NB4 (cell line): ENCODE measurements around the gene HINT2.

Experiments used
- CTCF ChIP-seq: IDR thresholded peaks from one replicate; pipeline ENCODE4 v1.5.1; 2012; ENCODE audit warnings: low read depth, low read length
- MAX ChIP-seq: IDR thresholded peaks from 2 replicates; pipeline ENCODE4 v1.6.1; 2011; ENCODE audit warnings: low read depth, low read length
- MYC ChIP-seq: IDR thresholded peaks from 2 replicates; pipeline ENCODE4 v1.6.1; 2011; ENCODE audit warnings: low read depth, low read length
- POLR2A ChIP-seq: IDR thresholded peaks from 2 replicates; pipeline ENCODE4 v1.6.1; 2011; ENCODE audit warnings: mild to moderate bottlenecking; ENCODE audit not compliant: insufficient read length; ENCODE audit errors: extremely low read depth

DNA sequence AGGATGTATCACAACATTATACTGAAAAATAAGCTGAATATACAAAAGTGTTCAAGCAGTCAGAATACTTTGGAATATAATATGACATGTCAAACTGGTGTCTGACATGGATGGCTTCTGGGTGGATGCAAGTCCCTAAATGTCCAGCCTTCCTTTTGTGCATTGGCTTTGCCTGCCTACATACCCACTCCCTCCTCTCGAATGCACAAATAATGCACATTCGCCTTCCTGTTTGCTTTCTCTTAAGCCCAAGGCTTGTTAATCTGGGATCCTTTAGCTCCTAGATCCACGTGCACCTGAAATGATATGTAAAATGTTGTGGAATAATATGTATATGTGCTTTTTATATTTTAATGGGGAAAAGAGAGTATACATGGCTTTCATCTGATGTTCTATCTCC, 36.3 kb downstream of the HINT2 start:
- no peak for TF ChIP-seq CTCF
- TF ChIP-seq POLR2A = no peak
- no peak for TF ChIP-seq MAX
- no peak for TF ChIP-seq MYC
